ENCODE results near the gene MAML2.

Gene MAML2

DNA sequence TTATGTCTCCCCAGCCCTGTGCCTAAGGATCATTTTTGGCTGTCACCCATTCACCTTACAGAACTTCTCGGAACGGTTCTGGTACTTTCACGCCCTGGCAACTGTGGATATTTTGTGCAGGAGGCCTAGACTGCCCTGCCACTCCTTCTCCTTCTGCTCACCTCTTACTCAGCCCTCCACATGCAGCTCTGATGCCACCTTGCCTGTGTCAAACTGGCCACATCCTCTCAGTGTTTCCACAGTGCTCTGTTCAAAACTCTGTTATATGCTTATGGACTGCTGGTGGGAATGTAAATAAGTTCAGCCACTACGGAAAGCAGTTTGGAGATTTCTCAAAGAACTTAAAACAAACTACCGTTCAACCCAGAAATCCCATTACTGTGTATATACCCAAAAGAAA is 318.3 kb downstream of the MAML2 start:
- DNase-seq: no peak

DNA sequence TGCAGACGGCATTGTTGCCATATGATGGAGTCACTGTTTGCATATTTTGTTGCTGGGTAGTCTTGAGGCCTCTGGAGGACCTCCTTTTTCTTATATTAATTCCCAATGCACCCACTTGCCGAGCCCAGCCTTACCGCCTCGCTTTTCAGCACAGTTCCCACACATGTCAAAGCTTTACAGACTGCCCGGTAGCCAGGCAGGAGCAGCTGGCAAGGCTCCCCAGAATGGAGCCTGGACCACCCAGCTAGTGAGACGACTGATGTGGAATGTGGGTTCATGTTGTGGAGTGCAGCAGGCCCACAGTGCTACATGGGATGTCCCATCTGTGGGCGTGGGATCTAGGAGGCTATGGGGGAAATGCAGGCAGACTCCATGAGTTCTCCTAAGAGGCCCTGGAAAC is 319.7 kb downstream of the MAML2 start:
- no peak for DNase-seq

DNA sequence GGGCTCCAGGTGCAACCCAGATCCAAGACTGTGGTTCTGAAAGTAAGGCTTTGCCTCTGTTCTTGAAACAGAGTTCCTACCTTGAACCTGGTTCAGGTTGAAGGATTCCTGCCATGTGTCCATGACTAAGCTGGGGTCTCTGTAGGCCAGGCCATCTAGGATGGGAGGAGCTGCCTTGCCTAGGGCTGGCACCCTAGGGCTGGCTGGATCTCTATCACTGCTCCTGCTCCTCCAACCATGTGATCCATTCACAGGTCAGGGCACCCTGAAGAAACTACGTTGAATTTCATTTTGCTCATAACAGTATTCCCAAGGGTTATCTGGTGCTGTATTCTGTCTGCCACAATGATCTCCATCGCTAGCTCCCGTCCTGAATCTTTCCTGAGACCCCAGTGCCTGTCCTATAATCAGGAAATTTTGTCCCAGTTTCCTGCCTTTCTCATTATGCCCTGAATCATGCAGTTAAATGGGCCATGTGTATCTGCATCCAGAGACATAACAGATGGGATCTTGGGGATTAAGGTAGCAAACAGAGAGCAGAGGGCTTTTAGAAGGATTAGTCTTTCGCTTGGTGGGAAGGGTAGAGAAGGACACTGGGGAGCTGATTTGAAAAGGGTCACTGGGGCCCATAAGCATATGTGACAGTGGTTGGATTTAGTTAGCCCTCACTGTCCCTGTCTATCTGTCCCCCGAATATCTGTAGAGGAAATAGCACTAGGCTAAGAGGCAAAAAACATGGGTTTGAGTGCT is 320.9 kb downstream of the MAML2 start:
- no peak for DNase-seq

DNA sequence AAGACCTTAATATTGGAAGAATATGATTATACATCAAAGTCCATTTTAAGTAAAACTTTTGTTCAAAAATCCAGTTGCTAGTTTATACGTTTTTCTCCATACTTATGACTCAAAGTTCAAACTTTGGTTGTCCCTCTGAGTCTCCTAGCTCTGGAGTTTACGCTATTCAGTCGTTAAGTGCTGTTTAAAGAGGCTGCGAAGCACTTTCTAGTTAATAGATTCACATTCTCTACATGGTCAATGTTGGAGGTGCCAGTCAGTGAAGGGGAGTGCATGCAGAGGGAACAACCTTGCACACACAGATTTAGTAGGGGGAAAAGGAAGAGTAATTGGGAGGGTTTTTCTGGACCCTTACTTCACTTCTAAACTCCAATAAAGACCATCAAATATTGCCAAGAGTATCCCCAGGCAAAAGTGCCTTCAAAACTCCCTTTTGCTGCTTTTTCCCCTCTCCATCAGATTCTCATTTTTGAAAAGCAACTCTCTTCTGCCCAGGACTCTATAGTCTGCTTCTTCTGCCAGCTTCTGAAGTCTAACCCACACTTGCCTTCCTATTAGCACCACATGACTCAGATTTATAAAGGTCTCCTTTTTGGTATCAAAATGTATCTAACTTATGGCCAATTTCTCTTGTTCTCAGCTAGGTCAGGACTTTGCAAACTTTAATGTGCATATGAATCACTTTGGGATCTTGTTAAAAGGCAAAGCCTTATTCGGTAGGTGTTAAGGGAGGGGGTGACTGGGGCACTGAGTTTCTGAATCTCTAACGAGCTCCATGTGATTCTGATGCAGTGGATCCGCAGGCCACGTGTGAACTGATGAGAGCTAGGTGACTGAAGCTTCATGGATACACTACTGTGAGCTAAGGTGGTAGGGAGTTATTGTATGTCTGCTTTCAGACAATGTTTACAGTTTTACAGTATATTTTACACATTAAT is 322.9 kb downstream of the MAML2 start:
- no peak for DNase-seq

DNA sequence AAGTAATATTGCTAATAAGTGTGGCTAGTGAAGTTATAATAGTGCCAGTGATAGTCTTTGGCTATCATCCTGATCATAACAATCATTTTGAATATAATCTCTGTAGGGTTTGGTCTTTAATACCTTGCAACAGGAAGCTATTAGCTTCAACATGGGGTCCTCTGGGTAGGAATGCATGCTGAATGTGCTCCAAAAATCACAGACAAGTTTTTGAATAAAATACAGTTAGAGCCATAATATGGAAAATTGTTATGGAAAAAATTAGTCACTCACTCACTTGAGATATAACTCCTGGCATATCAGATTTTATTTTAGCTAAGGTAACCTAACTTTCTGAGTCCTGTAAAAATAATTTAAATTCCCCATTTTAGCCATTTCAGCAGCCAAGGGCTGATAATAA is 323.7 kb downstream of the MAML2 start:
- no peak for DNase-seq

DNA sequence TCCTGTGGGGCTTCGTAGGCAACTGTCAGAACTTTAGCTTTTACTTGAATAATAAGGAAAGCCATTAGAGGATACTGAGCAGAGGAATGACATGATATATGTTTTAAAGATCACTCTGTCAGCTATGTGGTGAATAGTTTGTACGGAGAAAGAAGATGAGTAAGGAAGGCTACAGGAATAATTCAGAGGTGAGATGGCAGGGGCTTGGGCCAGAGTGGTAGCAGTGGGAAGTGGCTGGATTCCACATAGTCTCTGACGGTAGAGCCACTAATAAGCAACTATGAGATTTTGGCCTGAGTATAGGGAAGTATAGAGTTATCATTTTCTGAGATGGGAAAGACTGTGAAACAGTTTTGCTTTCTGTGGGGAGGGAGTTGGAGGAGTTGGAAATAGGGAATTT is 325.1 kb downstream of the MAML2 start:
- no peak for DNase-seq

DNA sequence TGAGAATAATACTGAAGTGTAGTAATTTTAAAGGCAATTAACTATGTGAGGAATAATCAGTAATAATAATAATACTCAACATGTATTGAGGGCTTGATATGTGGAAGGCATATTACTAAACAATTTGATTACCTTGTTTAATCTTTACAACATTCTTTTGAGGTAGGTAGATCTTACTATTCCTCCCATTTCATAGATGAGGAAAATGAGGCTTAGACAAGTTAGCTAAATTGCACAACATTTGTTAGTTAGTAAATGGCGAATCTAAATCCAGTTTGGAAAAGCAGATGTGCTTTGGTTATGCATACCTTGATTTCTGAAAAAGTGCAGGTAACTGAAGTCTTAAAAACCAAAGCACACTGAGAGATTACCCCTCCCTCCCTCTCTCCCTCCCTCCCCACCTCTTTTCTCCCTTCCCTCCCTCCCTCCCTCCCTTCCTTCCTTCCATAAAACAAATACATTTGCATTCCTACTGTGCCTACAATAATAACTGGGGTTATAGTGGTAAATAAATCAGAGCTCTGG is 326.0 kb downstream of the MAML2 start:
- DNase-seq: no peak

DNA sequence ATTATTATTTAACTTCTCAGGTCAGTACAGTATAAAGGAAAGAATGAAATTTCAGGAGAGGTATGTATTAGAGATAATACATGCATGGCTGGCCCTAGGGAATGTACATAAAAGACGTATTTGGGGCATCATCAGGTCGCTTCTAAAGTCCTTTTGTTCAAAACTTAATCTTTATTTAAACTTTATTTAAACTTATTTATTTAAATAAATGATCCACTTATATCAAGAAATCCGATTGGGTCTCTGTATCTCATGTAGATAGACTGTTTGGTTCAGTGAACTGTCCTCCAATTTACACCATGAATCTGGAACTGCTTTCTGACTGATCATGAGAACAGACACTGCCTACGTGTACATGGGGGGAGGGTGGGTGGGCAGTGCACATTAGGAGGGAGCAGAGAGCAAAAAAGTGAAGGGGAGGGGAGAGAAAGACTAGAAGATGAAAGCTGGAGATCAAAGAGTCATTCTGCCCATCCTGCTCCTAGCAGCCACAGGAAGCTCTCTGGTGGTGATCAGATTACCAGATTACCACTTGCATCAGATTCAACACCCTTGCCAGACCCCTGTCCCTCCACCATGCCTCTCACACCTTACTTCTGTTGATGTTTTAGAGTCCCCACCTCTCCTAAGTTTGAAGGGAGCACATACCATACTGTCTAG is 327.0 kb downstream of the MAML2 start:
- no peak for DNase-seq

DNA sequence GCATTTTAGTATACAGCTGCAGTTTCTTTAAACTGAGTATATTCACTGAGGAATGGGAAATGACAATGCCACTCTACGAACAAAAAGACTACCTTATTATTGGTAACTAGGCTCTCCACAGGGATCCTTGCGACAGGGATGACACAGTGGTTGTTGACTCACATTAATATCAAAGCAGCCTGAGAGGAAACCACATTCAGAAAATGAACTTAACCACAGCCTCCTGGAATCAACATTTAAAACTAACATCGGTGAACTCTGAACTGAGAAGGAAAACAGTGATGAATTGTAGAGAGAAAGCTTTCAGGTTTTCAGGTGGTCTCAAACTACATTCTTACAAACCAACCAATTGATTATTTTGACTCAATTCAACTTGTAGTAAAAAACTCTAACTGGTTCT is 328.8 kb downstream of the MAML2 start:
- DNase-seq: no peak

DNA sequence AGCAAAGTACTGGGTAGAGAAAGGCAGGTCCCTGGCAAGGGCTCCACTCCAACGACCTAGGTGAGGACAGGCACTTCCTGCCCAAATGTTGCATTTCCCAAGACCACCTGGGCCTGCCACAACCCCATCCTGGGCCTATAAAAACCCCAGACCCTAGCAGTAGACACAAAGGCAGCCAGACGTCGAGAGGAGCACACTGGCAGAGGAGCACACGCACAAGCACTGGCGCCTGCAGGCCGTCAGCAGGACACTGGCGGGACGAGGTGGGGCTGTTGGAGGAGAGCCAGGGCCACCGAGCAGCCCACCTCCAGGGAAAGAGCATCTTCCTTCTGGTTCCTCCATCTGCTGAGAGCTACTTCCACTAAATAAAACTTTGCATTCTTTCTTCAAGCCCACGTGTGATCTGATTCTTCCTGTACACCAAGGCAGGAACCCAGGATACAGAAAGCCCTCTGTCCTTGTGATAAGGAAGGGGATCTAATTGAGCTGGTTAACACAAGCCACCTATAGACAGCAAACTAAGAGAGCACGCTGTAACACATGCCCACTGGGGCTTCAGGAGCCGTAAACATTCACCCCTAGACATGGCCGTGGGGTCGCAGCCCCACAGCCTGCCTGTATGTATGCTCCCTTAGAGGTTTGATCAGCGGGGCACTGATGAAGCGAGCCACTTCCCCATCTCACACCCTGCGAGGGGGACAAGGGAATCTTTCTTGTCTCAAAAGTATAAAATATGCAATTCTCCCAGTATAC is 329.4 kb downstream of the MAML2 start:
- no peak for DNase-seq

DNA sequence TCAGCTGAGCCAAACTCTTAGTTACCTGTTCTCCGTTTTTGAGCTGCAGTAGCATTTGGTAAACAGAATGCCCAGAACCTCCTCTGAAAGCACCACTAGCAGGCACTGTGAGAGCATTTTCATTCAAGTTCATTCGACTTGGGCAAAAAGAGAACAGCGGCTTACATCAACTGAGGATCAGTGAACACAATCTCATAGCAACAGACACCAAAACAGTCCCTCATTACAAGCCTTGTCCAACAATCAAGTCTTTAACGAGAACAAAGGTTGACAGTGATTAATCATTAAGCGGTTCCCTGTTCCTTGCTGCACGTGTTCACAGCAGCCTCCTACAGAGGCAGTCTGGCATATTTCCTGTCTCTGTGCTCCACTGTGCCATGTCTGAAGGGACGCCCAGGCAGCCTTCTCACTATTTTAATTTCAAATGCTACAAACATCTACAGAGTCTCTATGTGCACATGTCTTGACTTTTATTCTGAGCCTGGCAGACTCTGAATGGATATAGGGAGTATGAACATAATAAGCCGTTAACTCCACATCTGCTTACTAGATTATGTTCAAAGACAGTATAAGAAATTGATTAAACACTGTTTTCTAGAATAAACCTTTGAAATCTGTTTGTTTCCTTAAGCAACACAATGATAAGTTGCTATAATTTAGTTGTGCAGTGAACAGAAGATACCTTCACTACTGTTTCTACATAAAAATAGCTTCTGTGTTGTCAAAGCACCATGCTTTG is 330.7 kb downstream of the MAML2 start:
- DNase-seq: no peak

DNA sequence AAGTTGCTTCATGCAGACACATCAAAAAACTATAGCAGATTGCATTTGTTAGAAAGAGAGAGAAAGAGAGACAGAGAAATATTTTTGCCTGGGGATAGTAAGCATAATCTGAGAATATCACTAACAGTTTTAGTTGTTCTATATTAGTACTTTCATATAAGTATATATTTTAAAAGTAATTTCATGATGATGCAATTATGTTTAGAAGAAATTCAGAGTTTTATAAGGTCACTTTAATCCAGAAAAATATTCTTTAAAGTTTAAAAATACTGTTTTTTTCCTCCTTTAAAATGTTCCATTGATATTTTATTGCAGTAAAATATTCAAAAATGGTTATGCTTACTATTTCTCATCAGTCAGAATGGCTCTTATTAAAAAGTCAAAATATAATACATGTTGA is 332.3 kb downstream of the MAML2 start:
- DNase-seq: no peak

DNA sequence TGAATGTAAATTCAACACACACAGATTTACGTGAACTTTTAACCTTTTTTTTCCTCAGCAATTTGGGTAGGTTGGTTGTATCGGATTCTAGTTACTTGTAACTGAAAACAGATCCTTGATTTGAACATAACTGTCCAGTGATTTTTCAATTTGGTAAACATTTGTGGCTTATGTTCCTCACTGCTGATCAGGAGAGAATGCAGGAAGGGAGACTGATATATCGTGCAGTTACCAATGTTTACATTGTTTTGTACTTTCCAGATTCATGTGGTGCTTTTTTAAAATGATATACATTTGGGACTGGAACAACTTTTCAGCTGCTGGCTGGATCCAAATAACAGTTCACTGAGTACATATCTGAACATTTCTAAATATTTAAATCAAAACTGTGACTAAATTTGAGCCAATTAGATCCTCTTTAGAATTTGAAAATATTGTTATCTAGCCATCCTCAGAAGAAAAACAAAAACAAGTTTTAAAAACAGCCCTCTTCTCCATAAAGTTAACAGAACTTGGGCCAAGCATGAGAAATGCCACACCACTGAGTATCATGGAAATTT is 334.8 kb downstream of the MAML2 start:
- no peak for DNase-seq

DNA sequence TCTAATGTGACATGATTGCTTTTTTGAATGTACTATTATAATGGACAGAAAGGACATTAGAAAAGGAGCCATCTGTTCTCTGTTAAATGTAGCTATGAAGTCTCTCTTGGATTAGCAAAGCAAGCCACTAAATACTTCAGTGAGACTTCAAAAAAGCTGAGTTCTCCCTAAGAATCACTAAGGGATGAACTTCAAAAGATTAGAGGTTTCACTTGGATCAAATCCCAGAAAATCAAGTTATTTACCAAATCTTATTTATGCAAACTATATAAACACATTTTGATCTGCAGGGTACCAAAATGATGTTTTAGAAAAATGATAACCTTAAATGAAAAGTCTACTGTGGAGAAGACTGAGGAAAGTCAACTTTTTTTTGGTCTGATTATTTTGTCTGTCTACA is 337.0 kb downstream of the MAML2 start:
- no peak for DNase-seq

DNA sequence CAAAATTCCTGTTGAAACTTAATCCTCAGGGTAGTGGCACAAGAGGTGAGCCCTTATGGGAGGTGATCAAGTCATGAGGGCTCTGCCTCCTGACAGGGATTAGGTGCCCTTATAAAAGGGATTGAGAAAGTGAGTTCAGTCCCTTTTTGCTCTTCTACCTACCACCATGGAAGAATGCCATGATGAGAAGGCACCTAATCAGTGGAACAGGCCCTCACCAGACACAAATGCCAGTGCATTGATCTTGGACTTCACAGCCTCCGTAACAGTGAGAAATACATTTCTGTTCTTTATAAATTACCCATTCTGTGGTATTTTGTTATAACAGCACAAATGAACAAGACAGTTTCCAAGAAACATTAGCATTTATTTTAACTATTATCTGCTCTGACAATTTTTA is 338.1 kb downstream of the MAML2 start:
- DNase-seq: no peak

DNA sequence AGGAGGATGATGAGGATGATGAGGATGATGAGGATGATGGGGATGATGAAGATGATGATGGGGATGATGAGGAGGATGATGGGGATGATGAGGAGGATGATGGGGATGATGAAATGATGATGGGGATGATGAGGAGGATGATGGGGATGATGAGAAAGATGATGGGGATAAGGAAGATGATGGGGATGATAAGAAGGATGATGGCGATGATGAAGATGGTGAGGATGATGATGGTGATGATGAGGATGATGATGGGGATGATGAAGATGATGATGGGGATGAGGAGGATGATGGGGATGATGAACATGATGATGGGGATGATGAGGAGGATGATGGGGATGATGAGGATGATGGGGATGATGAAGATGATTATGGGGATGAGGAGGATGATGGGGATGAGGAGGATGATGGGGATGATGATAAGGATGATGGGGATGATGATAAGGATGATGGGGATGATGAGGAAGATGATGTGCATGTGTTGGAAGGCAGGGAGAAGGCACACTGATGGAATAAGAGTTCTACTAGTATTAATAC is 340.2 kb downstream of the MAML2 start:
- no peak for DNase-seq

DNA sequence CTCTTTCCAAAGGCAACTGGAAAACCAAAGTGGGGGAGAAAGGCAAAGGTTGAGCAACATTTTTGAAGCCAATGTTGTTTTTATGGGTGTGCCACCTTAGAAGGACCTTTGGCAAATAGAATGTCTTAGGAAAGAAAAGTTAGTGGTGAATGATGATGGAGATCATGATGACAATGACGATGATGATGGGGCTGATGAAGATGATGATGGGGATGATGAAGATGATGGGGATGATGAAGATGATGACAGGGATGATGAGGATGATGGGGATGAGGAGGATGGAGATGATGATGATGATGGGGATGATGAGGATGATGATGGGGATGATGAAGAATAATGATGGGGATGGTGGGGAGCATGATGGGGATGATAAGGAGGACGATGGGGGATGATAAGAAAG is 340.7 kb downstream of the MAML2 start:
- DNase-seq: no peak

DNA sequence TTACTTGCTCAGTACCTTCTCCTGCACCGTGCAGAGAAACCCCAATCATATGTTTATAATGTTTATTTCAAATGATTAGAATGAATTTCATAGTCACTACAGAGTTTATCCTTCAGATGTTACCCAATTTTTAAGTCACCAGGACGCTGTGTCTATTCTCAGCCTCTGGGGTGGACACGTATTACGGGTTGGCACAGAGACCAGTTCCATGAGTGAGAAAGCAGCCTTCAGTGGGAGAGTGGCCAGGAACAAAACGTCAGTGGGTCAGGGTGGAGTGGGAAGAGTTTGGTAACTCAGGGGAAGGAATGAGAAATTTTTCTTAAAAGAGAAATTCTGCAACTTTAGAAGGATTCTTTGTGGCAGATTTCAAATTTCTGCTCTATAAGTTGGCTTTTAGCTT is 342.0 kb downstream of the MAML2 start:
- DNase-seq: no peak

DNA sequence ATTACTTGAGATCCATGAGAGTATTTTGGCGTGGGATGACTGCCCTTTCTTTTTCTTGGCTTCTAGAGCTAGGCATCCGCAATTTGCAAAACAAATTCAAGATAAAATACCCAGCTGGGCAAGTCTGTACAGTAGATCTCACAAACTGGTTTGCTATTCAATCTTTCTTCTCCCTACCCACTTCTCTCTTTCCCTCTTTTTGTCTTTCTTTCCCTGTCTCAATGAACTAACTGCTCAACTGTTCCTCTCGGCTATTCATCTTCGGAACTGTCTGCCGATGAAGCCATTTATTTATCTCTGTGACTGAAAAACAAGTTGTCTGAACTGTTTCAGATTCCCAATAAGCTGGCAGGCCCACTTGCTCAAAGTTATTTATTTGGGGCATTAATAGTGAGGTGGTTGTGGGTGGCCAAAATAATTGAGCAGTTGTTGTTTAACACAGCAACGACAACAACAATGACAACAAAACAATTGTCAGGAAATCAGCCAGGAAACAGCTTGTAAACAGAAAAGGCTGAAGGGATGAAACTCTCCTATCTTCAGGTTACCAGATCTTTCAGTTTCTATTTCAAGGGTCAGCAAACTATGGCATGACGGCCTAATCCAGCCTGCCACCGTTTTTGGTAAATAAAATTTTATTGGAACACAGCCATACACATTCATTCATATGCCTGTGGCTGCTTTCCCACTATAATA is 343.1 kb downstream of the MAML2 start:
- no peak for DNase-seq

DNA sequence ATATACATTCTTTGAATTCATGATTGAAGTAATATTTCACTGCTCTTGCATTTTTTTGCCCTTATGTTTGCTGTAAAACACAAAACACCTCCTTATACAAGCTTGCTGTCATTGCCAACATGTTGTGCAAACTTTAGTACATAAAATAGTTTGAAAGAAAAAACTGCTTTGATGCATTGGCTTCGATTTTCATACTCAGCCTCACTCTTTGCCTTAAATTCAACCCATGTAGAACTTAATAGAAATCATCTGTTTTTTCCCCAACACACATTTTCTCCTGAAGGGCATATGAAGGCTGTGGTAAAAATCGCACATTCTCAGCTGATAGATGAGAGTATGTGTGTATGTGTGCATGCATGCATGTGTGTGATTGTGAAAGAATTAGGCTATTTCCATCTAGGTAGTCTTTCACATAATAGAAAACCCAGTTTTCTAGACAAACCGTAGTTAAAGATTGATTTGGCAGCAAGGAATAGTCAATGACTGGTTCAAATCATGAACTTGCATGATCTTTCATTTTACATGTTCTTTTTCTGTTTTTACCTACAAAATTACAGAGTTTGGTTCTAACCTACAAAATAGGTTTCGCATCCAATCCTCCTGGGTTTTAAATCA is 346.3 kb downstream of the MAML2 start:
- no peak for DNase-seq

Measured in NCI-H187 (cell line).